Neural cell (in vitro differentiated cells): ENCODE measurements around the gene ACVR1B. TPM values are rescaled to one million over a fixed set of nuclear protein-coding genes. Genes with fewer than 3 reads are reported as not detected.

Experiments used
- H2AFZ ChIP-seq: fragments of 200-600, 300-800 bp; sonication (generic), shearing (Covaris generic); 2 replicates; pipeline ENCODE4 v1.6.0; 2014; ENCODE audit warnings: low read depth, mild to moderate bottlenecking, antibody characterized with exemption, low read length, moderate library complexity
- H3F3A ChIP-seq: fragments of 200-600 bp; shearing (Covaris generic); 2 replicates; pipeline ENCODE4 v1.6.1; 2016; ENCODE audit warnings: mild to moderate bottlenecking, moderate library complexity, mixed read lengths, antibody characterized with exemption, low read length; ENCODE audit not compliant: insufficient read depth, poor library complexity, severe bottlenecking
- H3K27ac ChIP-seq: fragments of 200-600, 300-800 bp; sonication (generic), shearing (Covaris generic); 2 replicates; pipeline ENCODE4 v1.5.1; 2014; ENCODE audit warnings: mild to moderate bottlenecking, low read length, moderate library complexity
- H3K27me3 ChIP-seq: fragments of 300-800, 200-600 bp; sonication (generic), shearing (Covaris generic); 2 replicates; pipeline ENCODE4 v1.6.0; 2014; ENCODE audit warnings: mild to moderate bottlenecking, low read depth, low read length, moderate library complexity; ENCODE audit not compliant: insufficient read depth
- H3K36me3 ChIP-seq: fragments of 300-800, 200-600 bp; sonication (generic), shearing (Covaris generic); 2 replicates; pipeline ENCODE4 v1.5.1; 2014; ENCODE audit warnings: mild to moderate bottlenecking, antibody characterized with exemption, low read length, moderate library complexity; ENCODE audit not compliant: insufficient read depth
- H3K4me2 ChIP-seq: fragments of 300-800, 200-600 bp; sonication (generic), shearing (Covaris generic); 2 replicates; pipeline ENCODE4 v1.6.0; 2014; ENCODE audit warnings: mild to moderate bottlenecking, low read length
- H3K4me3 ChIP-seq: fragments of 300-800, 200-600 bp; sonication (generic), shearing (Covaris generic); 2 replicates; pipeline ENCODE4 v1.5.1; 2014; ENCODE audit warnings: mild to moderate bottlenecking, low read length, moderate library complexity
- H3K79me2 ChIP-seq: fragments of 200-600 bp; shearing (Covaris generic); replicated peaks from 2 replicates; pipeline ENCODE4 v1.6.0; 2014; ENCODE audit warnings: mild to moderate bottlenecking, low read length, moderate library complexity; ENCODE audit not compliant: insufficient read depth
- H3K9ac ChIP-seq: fragments of 300-800, 200-600 bp; sonication (generic), shearing (Covaris generic); 2 replicates; pipeline ENCODE4 v1.6.1; 2016; ENCODE audit warnings: mild to moderate bottlenecking, low read length, mixed read lengths
- H3K9me2 ChIP-seq: fragments of 200-600 bp; shearing (Covaris generic); 2 replicates; pipeline ENCODE4 v1.6.1; 2016; ENCODE audit warnings: mild to moderate bottlenecking, low read length, mixed read lengths; ENCODE audit not compliant: insufficient read depth
- H3K9me3 ChIP-seq: fragments of 200-600, 300-800 bp; sonication (generic), shearing (Covaris generic); 2 replicates; pipeline ENCODE4 v1.6.1; 2016; ENCODE audit warnings: mild to moderate bottlenecking, mixed run types, low read length, moderate library complexity, mixed read lengths
- H4K20me1 ChIP-seq: fragments of 200-600 bp; shearing (Covaris generic); 2 replicates; pipeline ENCODE4 v1.6.1; 2016; ENCODE audit warnings: mild to moderate bottlenecking, mixed run types; ENCODE audit not compliant: insufficient read depth
- EP300 ChIP-seq: fragments of 450-650 bp; conservative IDR thresholded peaks from 2 replicates; pipeline ENCODE4 v1.6.1; 2014; ENCODE audit warnings: antibody characterized with exemption, mild to moderate bottlenecking, moderate library complexity; ENCODE audit not compliant: poor library complexity, severe bottlenecking
- EZH2 ChIP-seq: fragments of 200-600, 300-800 bp; shearing (Covaris generic), sonication (generic); IDR thresholded peaks from 2 replicates; pipeline ENCODE4 v1.6.1; 2014; ENCODE audit warnings: antibody characterized with exemption, low read length, borderline replicate concordance, mild to moderate bottlenecking; ENCODE audit not compliant: insufficient read depth, poor library complexity, severe bottlenecking
- MXI1 ChIP-seq: fragments of 450-650 bp; conservative IDR thresholded peaks from 2 replicates; pipeline ENCODE4 v1.6.1; 2014; ENCODE audit warnings: antibody characterized with exemption, mild to moderate bottlenecking; ENCODE audit not compliant: poor library complexity, severe bottlenecking
- POLR2AphosphoS5 ChIP-seq: IDR thresholded peaks from 2 replicates; pipeline ENCODE4 v1.6.1; 2012
- RAD21 ChIP-seq: fragments of 450-650 bp; conservative IDR thresholded peaks from 2 replicates; pipeline ENCODE4 v1.6.1; 2014; ENCODE audit warnings: antibody characterized with exemption, mild to moderate bottlenecking, moderate library complexity
- SMC3 ChIP-seq: fragments of 450-650 bp; conservative IDR thresholded peaks from 2 replicates; pipeline ENCODE4 v1.6.1; 2014; ENCODE audit warnings: antibody characterized with exemption, mild to moderate bottlenecking, moderate library complexity; ENCODE audit not compliant: poor library complexity
- TAF1 ChIP-seq: IDR thresholded peaks from 2 replicates; pipeline ENCODE4 v1.6.1; 2012; ENCODE audit warnings: low read depth
- polyA plus RNA-seq: library from polyadenylated mRNA; depleted of rRNA; stranded (reverse); fragments of >200 nt; gene quantifications from 2 replicates; pipeline ENCODE4 v1.2.3, GENCODE V29; 2014
- TF ChIP-seq, protein P1 (sequence below): IDR thresholded peaks from 2 replicates; pipeline ENCODE4 v1.6.1; 2012; ENCODE audit warnings: borderline replicate concordance
- TF ChIP-seq, protein P2 (sequence below): fragments of 450-650 bp; IDR thresholded peaks from 2 replicates; pipeline ENCODE4 v1.5.1; 2014; ENCODE audit warnings: antibody characterized with exemption, mild to moderate bottlenecking, moderate library complexity; ENCODE audit not compliant: poor library complexity, severe bottlenecking

ACVR1B gene
- polyA plus RNA-seq, 1 donor from 2014 or later, result 47.2 TPM

DNA sequence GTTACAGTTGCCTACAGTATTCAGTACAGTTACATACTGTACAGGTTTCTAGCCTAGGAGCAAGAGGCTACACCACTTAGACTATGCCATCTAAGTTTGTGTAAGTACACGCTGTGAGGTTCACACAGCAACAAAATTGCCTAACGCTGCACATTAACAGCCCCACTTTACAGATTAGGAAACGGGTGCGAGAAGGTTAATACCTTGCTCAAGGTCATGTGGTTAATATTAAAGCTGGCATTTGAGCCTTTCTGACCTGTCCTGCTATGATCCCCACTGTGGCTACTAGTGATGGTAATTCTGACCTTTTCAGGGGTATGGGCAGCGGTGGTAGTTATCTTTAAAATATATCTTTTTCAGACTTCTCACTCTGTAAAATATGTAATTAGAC is 20.9 kb downstream of the ACVR1B start:
- H3F3A ChIP-seq, result no peaks in the 10 kb centered on the region
- H3K9ac ChIP-seq, result no peak overlapping the region
- H3K36me3 ChIP-seq, result peaks cover 6% of the 10 kb centered on the region
- TF ChIP-seq RAD21 (no peak), EZH2 (no peak), EP300 (no peak), TAF1 (no peak), POLR2AphosphoS5 (no peak), SMC3 (no peak), MXI1 (no peak)
- TF ChIP-seq, protein P1, sequence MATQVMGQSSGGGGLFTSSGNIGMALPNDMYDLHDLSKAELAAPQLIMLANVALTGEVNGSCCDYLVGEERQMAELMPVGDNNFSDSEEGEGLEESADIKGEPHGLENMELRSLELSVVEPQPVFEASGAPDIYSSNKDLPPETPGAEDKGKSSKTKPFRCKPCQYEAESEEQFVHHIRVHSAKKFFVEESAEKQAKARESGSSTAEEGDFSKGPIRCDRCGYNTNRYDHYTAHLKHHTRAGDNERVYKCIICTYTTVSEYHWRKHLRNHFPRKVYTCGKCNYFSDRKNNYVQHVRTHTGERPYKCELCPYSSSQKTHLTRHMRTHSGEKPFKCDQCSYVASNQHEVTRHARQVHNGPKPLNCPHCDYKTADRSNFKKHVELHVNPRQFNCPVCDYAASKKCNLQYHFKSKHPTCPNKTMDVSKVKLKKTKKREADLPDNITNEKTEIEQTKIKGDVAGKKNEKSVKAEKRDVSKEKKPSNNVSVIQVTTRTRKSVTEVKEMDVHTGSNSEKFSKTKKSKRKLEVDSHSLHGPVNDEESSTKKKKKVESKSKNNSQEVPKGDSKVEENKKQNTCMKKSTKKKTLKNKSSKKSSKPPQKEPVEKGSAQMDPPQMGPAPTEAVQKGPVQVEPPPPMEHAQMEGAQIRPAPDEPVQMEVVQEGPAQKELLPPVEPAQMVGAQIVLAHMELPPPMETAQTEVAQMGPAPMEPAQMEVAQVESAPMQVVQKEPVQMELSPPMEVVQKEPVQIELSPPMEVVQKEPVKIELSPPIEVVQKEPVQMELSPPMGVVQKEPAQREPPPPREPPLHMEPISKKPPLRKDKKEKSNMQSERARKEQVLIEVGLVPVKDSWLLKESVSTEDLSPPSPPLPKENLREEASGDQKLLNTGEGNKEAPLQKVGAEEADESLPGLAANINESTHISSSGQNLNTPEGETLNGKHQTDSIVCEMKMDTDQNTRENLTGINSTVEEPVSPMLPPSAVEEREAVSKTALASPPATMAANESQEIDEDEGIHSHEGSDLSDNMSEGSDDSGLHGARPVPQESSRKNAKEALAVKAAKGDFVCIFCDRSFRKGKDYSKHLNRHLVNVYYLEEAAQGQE, result no peak
- TF ChIP-seq, protein P2, sequence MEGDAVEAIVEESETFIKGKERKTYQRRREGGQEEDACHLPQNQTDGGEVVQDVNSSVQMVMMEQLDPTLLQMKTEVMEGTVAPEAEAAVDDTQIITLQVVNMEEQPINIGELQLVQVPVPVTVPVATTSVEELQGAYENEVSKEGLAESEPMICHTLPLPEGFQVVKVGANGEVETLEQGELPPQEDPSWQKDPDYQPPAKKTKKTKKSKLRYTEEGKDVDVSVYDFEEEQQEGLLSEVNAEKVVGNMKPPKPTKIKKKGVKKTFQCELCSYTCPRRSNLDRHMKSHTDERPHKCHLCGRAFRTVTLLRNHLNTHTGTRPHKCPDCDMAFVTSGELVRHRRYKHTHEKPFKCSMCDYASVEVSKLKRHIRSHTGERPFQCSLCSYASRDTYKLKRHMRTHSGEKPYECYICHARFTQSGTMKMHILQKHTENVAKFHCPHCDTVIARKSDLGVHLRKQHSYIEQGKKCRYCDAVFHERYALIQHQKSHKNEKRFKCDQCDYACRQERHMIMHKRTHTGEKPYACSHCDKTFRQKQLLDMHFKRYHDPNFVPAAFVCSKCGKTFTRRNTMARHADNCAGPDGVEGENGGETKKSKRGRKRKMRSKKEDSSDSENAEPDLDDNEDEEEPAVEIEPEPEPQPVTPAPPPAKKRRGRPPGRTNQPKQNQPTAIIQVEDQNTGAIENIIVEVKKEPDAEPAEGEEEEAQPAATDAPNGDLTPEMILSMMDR, result no peak
- H3K27me3 ChIP-seq, result no peaks in the 10 kb centered on the region
- H3K27ac ChIP-seq, result no peak overlapping the region
- no peaks in the 10 kb centered on the region for H3K9me3 ChIP-seq
- no peaks in the 10 kb centered on the region for H3K9me2 ChIP-seq
- H3K4me3 ChIP-seq, result no peak overlapping the region
- H4K20me1 ChIP-seq, result peaks cover 41% of the 10 kb centered on the region
- no peak overlapping the region for H3K4me2 ChIP-seq
- H3K79me2 ChIP-seq, result peaks cover 45% of the 10 kb centered on the region
- no peak overlapping the region for H2AFZ ChIP-seq

DNA sequence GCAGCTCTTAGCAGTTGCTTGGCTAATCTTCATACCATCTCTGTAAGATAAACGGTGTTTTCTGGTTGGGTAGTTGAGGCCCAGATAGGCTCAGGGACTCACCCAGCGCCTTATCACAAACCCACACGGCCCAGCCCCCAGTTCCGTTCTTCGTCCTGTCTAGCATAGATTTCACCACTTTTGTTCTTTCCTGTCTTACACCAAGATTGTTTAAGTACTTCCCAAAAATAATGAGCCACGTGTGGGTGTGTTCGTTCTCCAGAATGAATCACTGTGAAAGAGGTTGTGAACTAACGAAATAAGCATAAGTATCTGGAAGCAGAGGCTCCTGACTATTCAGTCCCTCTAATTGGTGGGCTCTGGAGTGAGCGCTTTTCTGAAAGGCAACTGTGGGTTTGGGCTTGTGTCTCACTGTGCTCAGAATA is 21.4 kb downstream of the ACVR1B start:
- H2AFZ ChIP-seq, result no peak overlapping the region
- peaks cover 42% of the 10 kb centered on the region for H3K79me2 ChIP-seq
- H3K9me3 ChIP-seq, result no peaks in the 10 kb centered on the region
- peaks cover 41% of the 10 kb centered on the region for H4K20me1 ChIP-seq
- H3K4me2 ChIP-seq, result no peak overlapping the region
- no peaks in the 10 kb centered on the region for H3K9me2 ChIP-seq
- H3K27me3 ChIP-seq, result no peaks in the 10 kb centered on the region
- H3K4me3 ChIP-seq, result no peak overlapping the region
- no peak for TF ChIP-seq POLR2AphosphoS5
- no peak for TF ChIP-seq SMC3
- no peak for TF ChIP-seq MXI1
- no peak for TF ChIP-seq EZH2
- TF ChIP-seq EP300, result no peak
- no peak for TF ChIP-seq TAF1
- TF ChIP-seq, protein P2, result no peak
- no peak for TF ChIP-seq RAD21
- TF ChIP-seq, protein P1, result no peak
- H3F3A ChIP-seq, result no peaks in the 10 kb centered on the region
- no peak overlapping the region for H3K9ac ChIP-seq
- H3K27ac ChIP-seq, result no peak overlapping the region
- H3K36me3 ChIP-seq, result peaks cover 6% of the 10 kb centered on the region
